Measurements from ENCODE around the gene RHOF. TPM values are rescaled to one million over a fixed set of nuclear protein-coding genes. Genes with fewer than 3 reads are reported as not detected.

RHOF gene
- total RNA-seq, 2 experiments from 2014 or later = 23.5 to 53.7 TPM

DNA sequence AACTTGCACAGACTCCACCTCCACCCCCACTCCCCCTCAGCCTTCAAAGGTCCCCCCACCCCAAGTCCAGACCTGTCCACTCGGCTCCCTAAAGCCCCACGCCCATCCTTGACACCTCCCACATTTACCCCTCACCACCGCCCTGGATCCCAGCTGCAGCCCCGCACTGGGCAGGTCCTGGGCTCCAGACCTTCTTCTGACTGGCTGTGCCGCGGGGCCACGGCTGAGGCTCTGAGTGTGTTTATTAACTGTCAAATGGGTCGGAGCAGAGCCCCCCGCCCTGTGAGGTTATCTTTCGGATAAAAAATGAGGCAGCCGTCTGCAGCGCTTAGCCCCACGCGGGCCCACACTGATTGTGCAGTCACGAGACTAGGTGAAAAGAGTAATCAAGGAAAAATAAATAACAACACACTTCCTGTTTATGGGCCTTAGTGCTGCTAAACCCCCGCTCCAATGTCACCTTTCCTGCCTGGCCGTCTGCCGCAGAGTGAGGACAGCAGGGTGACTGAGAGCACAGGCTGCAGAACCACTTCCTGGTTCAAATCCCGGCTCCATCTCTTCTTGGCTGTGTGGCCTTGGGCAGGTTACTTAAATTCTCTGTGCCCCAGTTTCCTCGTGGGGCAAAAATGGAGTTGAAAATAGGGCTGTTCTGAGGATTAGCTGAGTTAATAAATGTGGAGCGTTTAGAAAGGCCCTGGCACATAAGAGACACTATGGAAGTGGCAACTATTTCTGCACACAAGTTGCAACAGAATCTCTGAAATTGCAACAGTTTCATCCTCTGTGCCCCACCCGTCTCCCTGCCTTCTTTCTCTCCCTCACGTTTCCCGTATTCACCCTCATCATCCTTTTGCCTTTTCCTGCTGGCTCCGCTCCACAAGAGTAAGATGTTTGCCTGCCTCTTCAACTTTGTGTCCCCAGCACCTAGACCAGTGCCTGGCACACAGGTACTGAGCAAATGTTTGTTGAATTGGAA is 19.7 kb upstream of the RHOF start:
- Histone ChIP-seq H4K20me1 (ENCODE audit: insufficient read depth, low read length) (no peaks in the 10 kb centered on the region), H3K36me3 (ENCODE audit: insufficient read depth, low read length) (peaks cover 67% of the 10 kb centered on the region), H3K27ac (ENCODE audit: low read depth, low read length, poor library complexity, severe bottlenecking) (peak overlapping the region; percentile 4), H3K4me1 (ENCODE audit: insufficient read depth, low read length, poor library complexity, severe bottlenecking) (peaks cover 30% of the 10 kb centered on the region), H3K79me2 (ENCODE audit: insufficient read depth, low read depth, low read length) (peaks cover 14% of the 10 kb centered on the region; the same call in 1 of the 2 replicates), H3K4me3 (ENCODE audit: low read depth, low read length, poor library complexity, severe bottlenecking) (peak overlapping the region; percentile 72), H3K9me2 (ENCODE audit: insufficient read depth, low read length) (no peaks in the 10 kb centered on the region), H3K9me3 (ENCODE audit: low read length) (no peaks in the 10 kb centered on the region), H3K4me2 (ENCODE audit: low read length) (peak overlapping the region; percentile 92), H2AFZ (ENCODE audit: low read length) (no peak overlapping the region)
- no peak for DNase-seq (ENCODE audit: low spot score)
- ChIA-PET POLR2A (interaction anchor here (2.8 kb wide), 1 partner anchor 11 kb away, joined by 19 read pairs; no protein-coding TSS in a partner anchor), CTCF (ENCODE audit: unreplicated experiment) (no interaction called here)
- intact Hi-C loops (cut with micrococcal nuclease; ENCODE audit: unreplicated experiment) = loop anchor here (1.0 kb wide), 2 partner anchors 18 to 76 kb away; no protein-coding TSS in a partner anchor
- no TSS peak for BruUV-seq (replicated peaks)
- TF ChIP-seq EZH2phosphoT487 (IDR thresholded peaks at IDR 0.05; ENCODE audit: borderline replicate concordance, low read depth, low read length) = no peak
- TF ChIP-seq, protein P1, sequence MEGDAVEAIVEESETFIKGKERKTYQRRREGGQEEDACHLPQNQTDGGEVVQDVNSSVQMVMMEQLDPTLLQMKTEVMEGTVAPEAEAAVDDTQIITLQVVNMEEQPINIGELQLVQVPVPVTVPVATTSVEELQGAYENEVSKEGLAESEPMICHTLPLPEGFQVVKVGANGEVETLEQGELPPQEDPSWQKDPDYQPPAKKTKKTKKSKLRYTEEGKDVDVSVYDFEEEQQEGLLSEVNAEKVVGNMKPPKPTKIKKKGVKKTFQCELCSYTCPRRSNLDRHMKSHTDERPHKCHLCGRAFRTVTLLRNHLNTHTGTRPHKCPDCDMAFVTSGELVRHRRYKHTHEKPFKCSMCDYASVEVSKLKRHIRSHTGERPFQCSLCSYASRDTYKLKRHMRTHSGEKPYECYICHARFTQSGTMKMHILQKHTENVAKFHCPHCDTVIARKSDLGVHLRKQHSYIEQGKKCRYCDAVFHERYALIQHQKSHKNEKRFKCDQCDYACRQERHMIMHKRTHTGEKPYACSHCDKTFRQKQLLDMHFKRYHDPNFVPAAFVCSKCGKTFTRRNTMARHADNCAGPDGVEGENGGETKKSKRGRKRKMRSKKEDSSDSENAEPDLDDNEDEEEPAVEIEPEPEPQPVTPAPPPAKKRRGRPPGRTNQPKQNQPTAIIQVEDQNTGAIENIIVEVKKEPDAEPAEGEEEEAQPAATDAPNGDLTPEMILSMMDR (conservative IDR thresholded peaks at IDR 0.05; ENCODE audit: low read length) = no peak

DNA sequence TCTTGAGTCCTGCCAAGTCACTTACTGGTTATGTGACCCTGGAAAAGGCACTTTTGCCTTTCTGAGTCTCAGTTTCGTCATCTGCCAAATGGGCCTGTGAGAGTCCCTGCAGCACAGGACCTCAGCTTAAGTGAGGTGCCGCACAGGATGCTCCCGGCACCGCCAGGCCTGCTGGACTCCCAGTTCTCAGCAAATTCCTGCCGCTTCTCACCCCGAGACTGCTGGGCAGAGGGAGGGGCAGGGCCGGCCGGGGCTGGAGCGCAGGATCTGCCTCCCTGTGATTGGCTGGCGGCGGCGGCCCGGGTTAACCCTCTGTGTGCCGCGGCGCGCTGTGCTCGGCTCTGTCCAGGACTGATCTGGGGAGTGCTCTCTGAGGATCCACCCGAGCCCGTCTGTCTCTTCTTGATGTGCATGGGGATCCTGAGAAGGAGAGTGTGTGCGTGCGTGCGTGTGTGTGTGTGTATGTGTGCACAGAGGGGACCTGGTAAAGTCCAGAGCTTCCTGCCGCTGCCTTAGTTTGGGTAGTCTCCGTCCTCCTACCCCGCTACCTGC is 18.9 kb upstream of the RHOF start:
- H3K4me2 ChIP-seq (ENCODE audit: low read length) = peak overlapping the region; percentile 92
- TF ChIP-seq, protein P1 (conservative IDR thresholded peaks at IDR 0.05; ENCODE audit: low read length) = no peak; the same call in 1 of the 2 replicates
- no peak for TF ChIP-seq EZH2phosphoT487 (IDR thresholded peaks at IDR 0.05; ENCODE audit: borderline replicate concordance, low read depth, low read length)
- CTCF ChIA-PET (ENCODE audit: unreplicated experiment) = interaction anchor here (1.2 to 2.9 kb wide), 2 partner anchors 14 to 18 kb away, joined by 3 to 13 read pairs; partner anchors contain the start of gene RHOF
- no peaks in the 10 kb centered on the region for H4K20me1 ChIP-seq (ENCODE audit: insufficient read depth, low read length)
- no peaks in the 10 kb centered on the region for H3K9me3 ChIP-seq (ENCODE audit: low read length)
- H3K4me3 ChIP-seq (ENCODE audit: low read depth, low read length, poor library complexity, severe bottlenecking) = peak overlapping the region; percentile 72
- DNase-seq (ENCODE audit: low spot score) = peak; percentile 58
- H3K9me2 ChIP-seq (ENCODE audit: insufficient read depth, low read length) = no peaks in the 10 kb centered on the region
- H3K79me2 ChIP-seq (ENCODE audit: insufficient read depth, low read depth, low read length) = peaks cover 14% of the 10 kb centered on the region; the same call in 1 of the 2 replicates
- POLR2A ChIA-PET = interaction anchor here (0.6 to 2.8 kb wide), 3 partner anchors 10 to 311 kb away, joined by 6 to 19 read pairs (median 10); partner anchors contain the start of gene RHOF
- peak overlapping the region; percentile 62 for H3K27ac ChIP-seq (ENCODE audit: low read depth, low read length, poor library complexity, severe bottlenecking)
- no TSS peak for BruUV-seq (replicated peaks)
- peaks cover 38% of the 10 kb centered on the region for H3K4me1 ChIP-seq (ENCODE audit: insufficient read depth, low read length, poor library complexity, severe bottlenecking)
- H3K36me3 ChIP-seq (ENCODE audit: insufficient read depth, low read length) = peaks cover 63% of the 10 kb centered on the region
- intact Hi-C loops (cut with micrococcal nuclease; ENCODE audit: unreplicated experiment) = loop anchor here (1.0 kb wide), 2 partner anchors 17 to 77 kb away; no protein-coding TSS in a partner anchor
- H2AFZ ChIP-seq (ENCODE audit: low read length) = peak overlapping the region; percentile 50; the same call in 1 of the 2 replicates
